Endothelial cell of umbilical vein (primary cell): ENCODE results near the gene KANSL1. TPM values are rescaled to one million over a fixed set of nuclear protein-coding genes. Genes with fewer than 3 reads are reported as not detected.

ENCODE experiments used
- BruUV-seq: library from RNA; stranded (reverse); fragments of 400-500 nt; replicated peaks from 2 replicates; lab custom pipeline; 2021; lab: Mats Ljungman, UMichigan
- CTCF ChIA-PET: fragments of 300-600, 350-600 bp; sonication (Branson Sonifier 250); formaldehyde crosslinking; loops from one replicate; lab custom pipeline; 2021; ENCODE audit warnings: antibody characterized with exemption, inconsistent platforms; lab: Charles Lee
- POLR2A ChIA-PET: fragments of 300-600, 350-600 bp; sonication (Branson Sonifier 250); formaldehyde crosslinking; loops from one replicate; lab custom pipeline; 2021; ENCODE audit warnings: antibody characterized with exemption, inconsistent platforms; lab: Charles Lee
- DNase-seq: peaks from one replicate; pipeline ENCODE4 v3.0.0-alpha.2; 2011; ENCODE audit warnings: low read depth, low spot score
- FAIRE-seq: peaks from 2 replicates; lab custom pipeline; 2011; peaks lifted over from hg19 to GRCh38; lab: Jason Lieb, UNC
- H2AFZ ChIP-seq: 2 replicates; pipeline ENCODE4 v1.6.0; 2012; ENCODE audit warnings: low read depth, low read length, control low read depth, inconsistent platforms
- H3K27ac ChIP-seq: 2 replicates; pipeline ENCODE4 v1.5.1; 2011; ENCODE audit warnings: low read depth, mild to moderate bottlenecking, control low read depth, low read length, moderate library complexity; ENCODE audit not compliant: insufficient read depth
- H3K27me3 ChIP-seq, 2 experiments: 2 replicates each; pipeline versions ENCODE4 v1.6.0 to v1.6.1; 2011; ENCODE audit warnings: low read length in 2 of 2, mixed read lengths in 1 of 2; ENCODE audit not compliant: control insufficient read depth in 2 of 2, insufficient read depth in 2 of 2
- H3K36me3 ChIP-seq, 2 experiments: 2 replicates in 1 of 2; 3 replicates in 1 of 2; pipeline ENCODE4 v1.5.1; 2011; ENCODE audit warnings: low read length in 2 of 2, mild to moderate bottlenecking in 1 of 2, moderate library complexity in 1 of 2; ENCODE audit not compliant: control insufficient read depth in 2 of 2, insufficient read depth in 2 of 2; ENCODE audit errors: extremely low read depth in 1 of 2
- H3K4me1 ChIP-seq: 3 replicates; pipeline ENCODE4 v1.5.1; 2011; ENCODE audit warnings: mild to moderate bottlenecking, low read length; ENCODE audit not compliant: control insufficient read depth, insufficient read depth; ENCODE audit errors: extremely low read depth
- H3K4me2 ChIP-seq: 2 replicates; pipeline ENCODE4 v1.6.1; 2011; ENCODE audit warnings: low read length, control low read depth, mixed read lengths; ENCODE audit not compliant: insufficient read depth
- H3K4me3 ChIP-seq, 3 experiments: fragments of 200-600 bp in 1 of 3; sonication (generic), shearing (Covaris generic) in 1 of 3; replicated peaks in 1 of 3; 2 replicates each; pipeline ENCODE4 v1.5.1; 2011 to 2016; ENCODE audit warnings: control low read depth in 3 of 3, low read length in 3 of 3, mild to moderate bottlenecking in 2 of 3, inconsistent platforms in 1 of 3, low read depth in 1 of 3, moderate library complexity in 1 of 3; ENCODE audit not compliant: insufficient read depth in 1 of 3
- H3K79me2 ChIP-seq: 2 replicates; pipeline ENCODE4 v1.6.0; 2012; ENCODE audit warnings: low read length, inconsistent platforms; ENCODE audit not compliant: control insufficient read depth, insufficient read depth
- H3K9ac ChIP-seq: replicated peaks from 2 replicates; pipeline ENCODE3; 2011; ENCODE audit warnings: low read length, control low read depth; ENCODE audit not compliant: insufficient read depth; ENCODE audit errors: extremely low read depth
- H3K9me1 ChIP-seq: replicated peaks from 3 replicates; pipeline ENCODE4 v1.6.0; 2011; ENCODE audit warnings: mild to moderate bottlenecking, low read length; ENCODE audit not compliant: control insufficient read depth, insufficient read depth; ENCODE audit errors: extremely low read depth
- H3K9me3 ChIP-seq: replicated peaks from 2 replicates; pipeline ENCODE4 v1.5.1; 2012; ENCODE audit warnings: low read length, inconsistent platforms; ENCODE audit not compliant: control insufficient read depth, insufficient read depth
- H4K20me1 ChIP-seq: replicated peaks from 2 replicates; pipeline ENCODE3; 2011; ENCODE audit warnings: mild to moderate bottlenecking, low read length; ENCODE audit not compliant: control insufficient read depth, insufficient read depth; ENCODE audit errors: extremely low read depth
- CTCF ChIP-seq, 2 donors: IDR thresholded peaks; 1 replicate in 1 of 2; 2 replicates in 1 of 2; pipeline ENCODE4 v1.5.1; 2011; ENCODE audit warnings: low read length in 2 of 2, mild to moderate bottlenecking in 2 of 2, moderate library complexity in 2 of 2, control low read depth in 1 of 2, inconsistent platforms in 1 of 2, low read depth in 1 of 2; ENCODE audit not compliant: insufficient read depth in 1 of 2; ENCODE audit errors: extremely low read depth in 1 of 2
- EZH2 ChIP-seq: IDR thresholded peaks from 2 replicates; pipeline ENCODE4 v1.6.1; 2012; ENCODE audit warnings: borderline replicate concordance, low read depth, mild to moderate bottlenecking, moderate library complexity, low read length, inconsistent platforms; ENCODE audit not compliant: severe bottlenecking
- FOS ChIP-seq: IDR thresholded peaks from 2 replicates; pipeline ENCODE4 v1.6.1; 2011; ENCODE audit warnings: mild to moderate bottlenecking, low read length, moderate library complexity, borderline replicate concordance; ENCODE audit not compliant: insufficient read depth
- GATA2 ChIP-seq: IDR thresholded peaks from 2 replicates; pipeline ENCODE4 v1.7.0; 2011; ENCODE audit warnings: low read depth, mild to moderate bottlenecking, moderate library complexity, mixed read lengths, low read length; ENCODE audit not compliant: insufficient read length, insufficient read depth
- JUN ChIP-seq: IDR thresholded peaks from 2 replicates; pipeline ENCODE4 v1.6.1; 2011; ENCODE audit warnings: borderline replicate concordance, low read depth; ENCODE audit not compliant: insufficient read length, insufficient read depth
- MAX ChIP-seq: IDR thresholded peaks from 2 replicates; pipeline ENCODE4 v1.6.1; 2011; ENCODE audit not compliant: insufficient read depth, insufficient read length
- MYC ChIP-seq: IDR thresholded peaks from one replicate; pipeline ENCODE4 v1.6.1; 2011; ENCODE audit warnings: mild to moderate bottlenecking, low read depth, low read length
- POLR2A ChIP-seq: IDR thresholded peaks from 2 replicates; pipeline ENCODE4 v1.6.1; 2012; ENCODE audit warnings: low read depth, mild to moderate bottlenecking, control low read depth, low read length
- POLR2AphosphoS5 ChIP-seq: IDR thresholded peaks from 2 replicates; pipeline ENCODE4 v1.6.1; 2012; ENCODE audit warnings: low read depth, mild to moderate bottlenecking, control low read depth, low read length, moderate library complexity; ENCODE audit not compliant: insufficient read depth
- dilution Hi-C: fragments of 300-500 bp; cut with MboI; formaldehyde crosslinking; loops from one replicate; pipeline ENCODE4 v1.15.0; 2019; ENCODE audit warnings: low sequenced_read_pairs; ENCODE audit not compliant: extremely low pct_ligation_motif_present
- intact Hi-C: fragments of 100-400 bp; cut with micrococcal nuclease; formaldehyde crosslinking; loops from one replicate; pipeline ENCODE4 v1.10.0; 2022
- polyA plus RNA-seq, 4 experiments: library from polyadenylated mRNA; depleted of rRNA in 3 of 4; stranded (reverse) in 3 of 4; unstranded in 1 of 4; fragments of >200 nt; gene quantifications; 2 replicates each; pipeline versions ENCODE4 v1.2.1 to v1.2.3, GENCODE V29; 2011 to 2012; ENCODE audit warnings: missing spikeins in 1 of 4
- total RNA-seq: library from RNA; stranded (reverse); gene quantifications from 2 replicates; pipeline ENCODE4 v1.2.3, GENCODE V29; 2021

KANSL1 gene
- total and polyA plus RNA-seq, 2 donors (not counting 3 experiments of a cell fraction or from before 2014, with no cell fraction given), result 29.1 to 74.0 TPM

- no peaks in the 10 kb centered on the region for H3K79me2 ChIP-seq
- no peaks in the 10 kb centered on the region for H3K36me3 ChIP-seq
- no TSS peak for BruUV-seq
- CTCF ChIA-PET, result interaction anchor here (0.5 kb wide), 1 partner anchor 424 kb away, joined by 3 read pairs; no protein-coding TSS in a partner anchor
- no peaks in the 10 kb centered on the region for H3K9me1 ChIP-seq
- H3K9ac ChIP-seq, result no peak overlapping the region
- no peak for FAIRE-seq
- DNase-seq, result no peak
- H4K20me1 ChIP-seq, result no peaks in the 10 kb centered on the region
- no peak overlapping the region for H3K4me2 ChIP-seq
- H2AFZ ChIP-seq, result no peak overlapping the region
- no peaks in the 10 kb centered on the region for H3K9me3 ChIP-seq
- dilution Hi-C loops (no loop called here), intact Hi-C loops (no loop called here)
- H3K4me3 ChIP-seq, result no peak overlapping the region
- H3K27me3 ChIP-seq, result peaks cover 0 to 2% of the 10 kb centered on the region in 2 experiments
- H3K4me1 ChIP-seq, result no peaks in the 10 kb centered on the region
- TF ChIP-seq POLR2AphosphoS5 (no peak), CTCF (IDR thresholded peaks at IDR 0.05; ENCODE audit: extremely low read depth in 1 of 2, insufficient read depth in 1 of 2, low read depth in 1 of 2, low read length in 2 of 2) (no peak), JUN (no peak), GATA2 (no peak), POLR2A (no peak), MAX (no peak), MYC (no peak), EZH2 (no peak), FOS (no peak)
- no peak overlapping the region for H3K27ac ChIP-seq
- POLR2A ChIA-PET, result no interaction called here
Measured at GRCh38 chr17:46011711-46012505, 181.3 kb downstream of the KANSL1 start.
